Suppressor macrophage treated with lipopolysaccharide for 1 hour (primary cell): Measurements from ENCODE around the gene ADCY10.

Experiments used
- DNase-seq, 3 donors: peaks; one replicate each; pipeline ENCODE4 v3.0.0-alpha.2; 2020 to 2022

ADCY10 gene

DNA sequence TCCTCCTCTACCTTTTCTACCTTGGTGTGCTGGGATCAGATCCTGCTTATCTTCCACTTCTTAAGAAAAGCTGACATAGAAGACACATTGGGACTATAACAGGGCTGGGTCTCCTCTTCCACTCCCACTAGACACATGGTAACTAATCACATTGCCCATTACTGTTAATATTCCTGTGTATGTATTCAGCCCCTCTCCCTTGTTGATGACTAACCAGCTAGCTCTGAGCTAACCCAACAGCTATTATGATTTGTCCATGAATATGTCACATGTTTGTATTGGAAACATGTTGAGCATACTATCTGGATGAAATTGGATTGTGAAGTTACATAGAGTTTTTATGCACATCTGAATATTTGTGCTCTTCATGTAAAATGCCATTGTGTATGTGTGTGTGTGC lies 139.2 kb downstream of the ADCY10 start:
- DNase-seq = peak; percentile 25 to 59 (median 39)

- no peak for DNase-seq
These were observed 140.4 kb downstream of the ADCY10 start for GRCh38 chr1:167773516-167773915.

DNA sequence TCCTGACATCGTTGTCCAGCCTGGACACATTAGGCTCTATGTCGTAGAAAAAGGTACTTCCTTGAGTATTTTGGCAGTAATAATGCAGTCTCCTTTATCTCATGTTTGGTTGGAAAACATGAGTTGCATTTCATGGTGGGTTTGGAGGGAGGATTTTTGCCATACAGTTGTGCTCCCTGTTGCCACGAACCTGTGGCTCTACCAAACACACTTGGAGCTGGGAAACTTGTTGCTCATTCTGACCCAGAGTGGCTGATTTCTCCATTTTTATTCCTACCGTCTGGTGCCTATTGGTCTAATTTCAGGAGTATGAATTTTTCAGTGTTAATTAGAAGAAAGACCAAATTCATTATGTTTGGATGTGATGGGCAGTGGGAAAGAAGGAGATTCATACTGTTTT lies 141.5 kb downstream of the ADCY10 start:
- DNase-seq = no peak

- no peak for DNase-seq
These were observed 143.8 kb downstream of the ADCY10 start for GRCh38 chr1:167770127-167770526.

- peak in 1 of 3 donors; percentile 45 for DNase-seq
These were observed 146.2 kb downstream of the ADCY10 start for GRCh38 chr1:167767761-167768160.

GRCh38 chr1:167766538-167766937 lies 147.4 kb downstream of the ADCY10 start:
- no peak for DNase-seq

DNA sequence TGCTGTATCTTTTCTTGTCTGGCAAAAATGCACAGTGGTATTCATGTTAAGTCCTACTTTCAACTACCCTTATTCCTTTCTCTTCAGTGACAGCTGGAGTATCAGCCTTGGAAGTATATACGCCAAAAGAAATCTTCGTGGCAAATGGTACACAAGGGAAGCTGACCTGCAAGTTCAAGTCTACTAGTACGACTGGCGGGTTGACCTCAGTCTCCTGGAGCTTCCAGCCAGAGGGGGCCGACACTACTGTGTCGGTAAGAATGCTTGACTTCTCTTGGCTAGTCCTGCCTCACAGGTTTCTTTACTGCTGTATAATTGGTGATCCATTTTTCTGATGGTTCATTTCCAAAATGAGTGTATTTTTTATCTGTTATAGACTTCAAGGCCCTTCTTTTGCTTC lies 148.4 kb downstream of the ADCY10 start:
- no peak for DNase-seq

GRCh38 chr1:167764458-167765330 lies 149.2 kb downstream of the ADCY10 start:
- DNase-seq = no peak

- DNase-seq = no peak
These were observed 150.3 kb downstream of the ADCY10 start for GRCh38 chr1:167763525-167764220.

GRCh38 chr1:167762061-167762746 lies 151.7 kb downstream of the ADCY10 start:
- no peak for DNase-seq

GRCh38 chr1:167761400-167761799 lies 152.5 kb downstream of the ADCY10 start:
- peak; percentile 55 to 62 (median 58) for DNase-seq
